NCI-H526 treated with DMSO at 0.1 percent for 48 hours (cell line): ENCODE data around the gene CST4.
A peak's percentile ranks its signal among the peaks of the same experiment; 100 is the strongest.
"Not testable (repeated sequence)": the region's sequence is repeated elsewhere in the genome, so short reads cannot be mapped to it uniquely, and the experiment has no call there.

Experiments used
- DNase-seq: peaks from one replicate; lab custom pipeline; 2025; lab: John Stamatoyannopoulos, UW

The CST4 gene

DNA sequence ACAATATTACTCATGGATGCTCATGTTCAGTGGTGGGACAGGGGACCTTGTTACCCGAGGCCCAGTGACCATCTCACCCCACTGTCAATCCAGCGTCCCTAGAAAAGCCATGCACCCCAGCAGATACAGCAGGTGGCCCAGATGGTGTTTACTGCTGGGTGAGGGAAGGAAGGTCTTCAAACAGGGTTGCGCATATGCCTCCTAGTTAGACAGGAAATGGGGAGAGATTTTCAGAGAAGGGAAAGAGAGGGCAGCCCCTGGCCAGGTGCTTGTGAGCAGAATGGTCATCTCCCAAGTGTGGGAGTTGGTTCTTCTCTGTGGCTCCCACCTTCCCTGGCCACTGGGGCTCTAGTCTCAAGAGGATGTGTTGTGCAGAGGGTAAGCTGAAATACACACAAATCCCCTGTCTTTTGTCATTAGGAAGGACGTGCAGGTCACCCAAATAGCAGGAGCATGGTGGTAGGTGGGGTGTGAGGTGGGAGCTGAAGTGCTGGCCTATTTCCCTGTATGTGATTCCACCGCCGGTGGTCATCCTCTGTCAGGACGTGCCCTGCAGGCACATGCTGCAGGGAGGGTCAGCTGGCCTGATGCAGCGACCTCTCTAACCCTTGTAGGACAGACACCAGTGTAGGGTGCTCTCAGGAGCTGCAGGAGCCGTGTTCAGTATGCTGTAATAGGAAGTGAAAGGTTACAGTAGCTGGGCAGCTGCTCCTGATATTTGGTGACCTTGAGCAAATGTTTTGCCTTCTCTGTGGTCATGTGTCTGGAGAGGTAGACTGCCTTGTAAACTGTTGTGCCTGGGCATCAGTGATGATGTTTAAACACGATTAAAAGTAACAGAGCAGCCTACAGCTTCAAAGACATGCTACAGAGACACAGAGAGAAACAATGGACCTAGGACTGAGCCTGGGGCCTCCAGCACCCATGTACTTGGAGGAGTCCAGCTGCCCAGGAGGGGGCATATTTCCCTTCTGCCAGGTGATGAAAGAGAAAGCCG is 47.9 kb downstream of the CST4 start:
- no peak for DNase-seq

- no peak for DNase-seq
Observed at GRCh38 chr20:23640018-23640601, 48.7 kb downstream of the CST4 start.

GRCh38 chr20:23639490-23639958 is 49.3 kb downstream of the CST4 start:
- DNase-seq = no peak

GRCh38 chr20:23638309-23638708 is 50.5 kb downstream of the CST4 start:
- DNase-seq = no peak

DNA sequence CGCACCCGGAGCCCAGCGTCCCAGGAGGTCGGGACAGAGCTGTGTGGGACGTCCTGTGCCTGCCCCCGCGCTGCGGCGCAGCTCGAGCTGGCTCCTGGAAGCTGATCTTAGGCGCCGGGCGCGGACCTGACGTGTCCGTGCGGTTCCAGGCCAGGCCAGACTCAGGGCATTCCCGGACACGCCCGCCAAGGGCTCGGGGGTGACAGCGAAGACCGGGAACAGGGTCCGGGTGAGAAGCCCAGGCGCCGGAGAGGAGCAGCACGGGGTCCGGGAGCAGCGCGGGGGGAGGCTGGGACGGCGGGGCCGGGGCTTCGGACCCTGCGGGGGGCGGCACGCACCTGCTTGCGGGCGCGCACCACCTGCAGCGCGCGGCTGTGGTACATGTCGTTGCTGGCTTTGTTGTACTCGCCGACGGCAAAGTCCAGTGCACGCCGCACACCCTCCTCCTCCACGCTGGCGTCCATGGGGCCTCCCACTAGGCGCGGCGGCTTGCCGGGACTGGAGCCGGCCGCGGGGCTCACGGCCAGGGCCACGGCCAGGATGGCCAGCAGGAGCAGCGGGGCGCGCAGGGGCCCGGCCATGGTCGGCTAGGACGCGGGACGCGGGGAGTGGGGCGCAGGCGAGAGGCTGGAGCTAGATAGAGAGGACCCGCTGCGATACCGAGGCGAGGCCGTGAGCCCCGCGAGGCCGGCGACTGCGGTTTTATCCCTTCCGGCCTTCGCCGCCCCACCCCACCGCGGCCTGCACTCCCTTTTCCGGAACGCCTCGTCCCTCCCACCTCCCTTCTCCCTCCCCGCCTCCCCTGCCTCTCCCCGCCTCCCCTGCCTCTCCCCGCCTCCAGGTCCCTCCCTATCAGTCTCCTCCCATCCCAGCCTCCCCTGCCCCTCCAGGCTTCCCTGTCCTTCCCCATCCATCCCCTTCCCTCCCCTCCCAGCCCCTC is 51.3 kb downstream of the CST4 start, which contains the start of gene CST3:
CST3 (minus strand) TSS at position 674 of the 940 bp plus-strand sequence; CDS start at position 581, 93 bp downstream.
- peak; percentile 66 for DNase-seq

GRCh38 chr20:23636908-23637281 is 51.9 kb downstream of the CST4 start:
- no peak for DNase-seq

- no peak for DNase-seq
Observed at GRCh38 chr20:23636182-23636907, 52.5 kb downstream of the CST4 start.

GRCh38 chr20:23635768-23636090 is 53.1 kb downstream of the CST4 start:
- not testable (repeated sequence) for DNase-seq
